GM11168 (cell line): Measurements from ENCODE around the gene PLAC1.

Source experiments
- in situ Hi-C: fragments of 300-500 bp; cut with MboI; formaldehyde crosslinking; loops from one replicate; pipeline ENCODE4 v1.12.0; 2022; ENCODE audit warnings: low sequenced_read_pairs; ENCODE audit not compliant: unreplicated experiment

Gene PLAC1

DNA sequence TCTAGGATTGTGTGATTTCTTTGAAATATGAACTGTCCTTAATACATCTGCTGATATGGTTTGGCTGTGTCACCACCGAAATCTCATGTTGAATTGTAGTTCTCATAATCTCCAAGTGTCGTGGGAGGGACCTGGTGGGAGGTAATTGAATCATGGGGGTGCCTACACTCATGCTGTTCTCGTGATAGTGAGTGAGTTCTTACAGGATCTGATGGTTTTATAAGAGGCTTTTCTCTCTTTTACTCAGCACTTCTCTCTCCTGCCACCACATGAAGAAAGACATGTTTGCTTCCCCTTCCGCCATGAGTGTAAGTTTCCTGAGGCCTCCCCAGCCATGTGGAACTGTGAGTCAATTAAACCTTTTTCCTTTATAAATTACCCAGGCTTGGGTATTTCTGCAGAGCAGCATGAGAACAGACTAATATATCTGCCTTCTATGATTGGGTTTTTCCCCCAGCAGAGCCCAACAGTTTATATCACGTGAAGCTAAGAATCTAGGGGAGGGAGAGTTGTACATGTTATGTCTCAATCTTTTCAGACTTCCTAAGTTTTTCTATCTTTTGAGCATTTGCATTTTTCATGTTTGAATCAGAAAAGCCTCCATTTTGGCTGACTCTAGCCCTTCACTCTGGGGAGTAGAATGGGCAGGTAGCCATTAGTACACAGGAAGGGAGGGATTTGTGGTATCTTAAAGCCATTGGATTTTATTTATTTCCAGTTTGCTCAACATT is 58.9 kb downstream of the PLAC1 start:
- in situ Hi-C loops: no loop called here

DNA sequence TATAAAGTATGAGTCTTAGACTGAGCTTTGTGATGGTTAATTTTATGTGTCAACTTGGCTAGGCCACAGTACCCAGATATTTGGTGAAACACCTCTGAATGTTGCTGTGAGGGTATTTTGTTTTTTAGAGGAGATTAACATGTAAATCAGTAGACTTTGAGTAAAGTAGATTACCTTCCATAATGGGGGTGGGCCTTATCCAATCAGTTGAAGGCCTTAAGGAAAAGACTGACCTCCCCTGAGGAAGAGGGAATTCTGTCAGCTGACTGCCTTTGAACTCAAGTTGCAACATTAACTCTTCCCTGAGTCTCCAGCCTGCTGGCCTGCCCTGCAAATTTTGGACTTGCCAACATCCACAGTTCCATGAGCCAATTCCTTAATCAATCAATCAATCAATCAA is 66.0 kb downstream of the PLAC1 start:
- in situ Hi-C loops: no loop called here

GRCh38 chrX:134591502-134591901 is 66.8 kb downstream of the PLAC1 start:
- in situ Hi-C loops: no loop called here

GRCh38 chrX:134588806-134589205 is 69.5 kb downstream of the PLAC1 start:
- in situ Hi-C loops: no loop called here

DNA sequence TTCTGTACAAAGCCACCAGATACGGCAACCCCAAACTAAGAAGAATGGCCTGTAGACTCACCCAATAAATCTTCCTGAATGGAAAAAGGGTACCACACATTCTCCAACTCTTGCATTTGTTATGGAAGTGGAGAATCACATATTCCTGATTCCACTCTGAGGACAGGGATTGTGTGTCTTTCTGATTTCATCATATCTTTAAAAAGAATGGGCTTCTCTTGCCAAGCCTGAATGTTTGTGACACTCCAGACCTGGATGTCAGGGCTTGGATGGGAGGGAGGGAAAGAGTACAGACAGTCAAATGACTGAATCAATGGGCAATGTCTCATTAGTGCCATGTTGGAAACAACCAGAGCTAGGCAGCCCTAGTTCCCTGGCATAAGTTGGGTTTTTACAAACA is 77.4 kb downstream of the PLAC1 start:
- in situ Hi-C loops: no loop called here

DNA sequence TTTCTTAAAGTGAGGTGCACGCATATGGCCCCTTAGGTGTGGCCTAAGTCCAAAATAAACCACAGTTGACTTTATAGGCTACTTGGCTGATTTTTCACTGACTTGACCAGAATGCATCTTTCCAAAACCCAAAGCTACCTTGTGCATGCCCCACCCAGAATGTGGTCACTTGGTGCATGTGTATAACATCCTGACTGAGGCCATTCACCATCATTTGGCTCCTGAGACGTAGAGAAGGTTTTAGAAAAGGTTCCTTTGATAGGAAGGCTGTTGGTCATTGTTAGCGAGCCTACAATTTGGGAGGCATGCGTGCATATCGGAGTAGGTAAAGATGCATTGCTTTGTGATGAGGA is 84.6 kb downstream of the PLAC1 start:
- in situ Hi-C loops: no loop called here

GRCh38 chrX:134572816-134573682 is 85.2 kb downstream of the PLAC1 start:
- in situ Hi-C loops: no loop called here

DNA sequence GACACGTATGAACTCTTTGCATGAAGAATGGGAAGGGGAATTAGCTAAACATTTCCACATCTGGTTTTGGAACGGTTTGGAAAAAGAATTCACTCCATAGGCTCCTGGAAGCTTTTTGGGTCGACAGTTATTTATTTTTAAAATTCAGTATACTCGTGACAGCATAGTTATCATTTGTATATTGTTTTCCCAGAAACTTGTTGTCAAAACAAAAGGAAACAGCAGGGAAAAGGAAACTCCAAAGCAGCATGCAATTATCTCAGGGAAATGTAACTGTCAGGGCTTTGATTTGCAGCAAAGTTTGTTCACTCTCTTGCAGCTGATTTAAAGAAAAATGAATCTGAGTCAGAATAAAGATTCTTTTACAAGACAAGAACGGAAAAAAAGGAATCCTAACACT is 86.5 kb downstream of the PLAC1 start:
- in situ Hi-C loops: no loop called here

- in situ Hi-C loops: no loop called here
Observed at GRCh38 chrX:134570899-134571298, 87.4 kb downstream of the PLAC1 start.

DNA sequence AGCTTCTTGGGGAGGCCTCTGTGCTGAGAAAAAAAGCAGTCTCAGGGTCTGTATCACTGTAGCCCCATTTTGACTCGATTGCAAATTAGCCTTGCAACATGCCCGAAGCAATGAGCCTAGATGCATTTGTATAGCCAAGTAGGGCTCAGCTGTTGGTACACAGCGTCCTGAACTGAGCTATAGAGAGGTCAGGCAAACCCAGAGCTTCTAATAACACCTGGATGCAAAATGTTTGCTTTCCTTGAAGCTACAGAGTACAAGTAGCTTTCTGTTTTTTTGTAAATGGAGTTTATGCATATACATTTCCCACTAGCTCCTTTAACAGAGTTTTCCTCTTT is 87.8 kb downstream of the PLAC1 start:
- in situ Hi-C loops: no loop called here

GRCh38 chrX:134569306-134569705 is 89.0 kb downstream of the PLAC1 start:
- in situ Hi-C loops: no loop called here

DNA sequence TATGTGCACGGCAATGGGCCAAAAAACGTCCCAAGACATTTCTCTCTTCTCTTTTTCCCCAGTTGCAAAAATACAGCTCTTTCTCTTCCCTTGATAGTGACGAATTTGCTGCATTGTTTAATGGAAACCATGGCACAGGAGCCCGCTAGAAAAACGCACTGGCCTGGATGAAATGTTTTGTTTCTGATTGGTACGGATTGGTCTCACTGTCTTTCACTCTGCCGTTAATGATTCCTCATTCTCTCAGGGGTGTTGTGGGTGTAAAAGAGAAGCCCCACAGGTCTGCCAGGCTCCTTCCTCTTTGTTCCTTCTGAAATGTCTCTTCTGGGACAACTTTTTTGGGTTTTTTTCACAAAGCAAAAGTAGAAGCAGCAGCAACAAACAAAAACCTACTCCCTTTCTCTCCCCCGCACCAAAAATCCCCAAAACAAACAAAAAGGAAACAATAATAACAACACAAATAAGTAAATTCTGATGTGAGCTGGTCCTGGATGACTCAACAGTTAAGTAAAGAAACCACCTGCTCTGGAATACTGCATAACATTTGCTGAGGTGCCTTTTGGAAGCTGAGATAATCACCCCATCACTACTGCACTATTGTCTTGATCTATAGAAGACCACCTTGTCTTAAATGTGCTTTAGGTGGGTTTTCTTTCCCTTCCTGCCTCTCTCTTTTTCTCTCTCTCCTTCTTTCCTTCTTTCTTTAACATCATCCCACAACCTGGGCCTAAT is 89.8 kb downstream of the PLAC1 start:
- in situ Hi-C loops: no loop called here

- in situ Hi-C loops: no loop called here
Observed at GRCh38 chrX:134566506-134566905, 91.8 kb downstream of the PLAC1 start.

DNA sequence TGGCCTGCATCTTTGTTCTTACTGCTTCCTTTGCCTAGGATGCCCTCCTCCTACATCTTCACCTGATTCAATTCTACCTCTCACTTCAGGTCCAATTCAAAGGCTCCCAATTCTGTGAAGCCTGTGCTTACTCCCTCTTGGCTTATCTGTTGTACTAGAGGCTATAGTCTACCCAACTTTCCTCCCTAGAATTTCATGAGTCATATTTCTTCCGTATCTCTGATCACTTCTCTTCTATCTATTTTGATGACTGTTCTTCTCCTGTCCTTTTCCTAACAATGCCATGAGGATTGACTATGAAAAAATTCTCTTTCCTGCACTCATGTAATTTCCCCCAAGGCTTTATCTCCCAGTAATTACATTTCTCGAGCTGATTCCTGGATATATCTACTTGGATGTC is 96.3 kb downstream of the PLAC1 start:
- in situ Hi-C loops: no loop called here

DNA sequence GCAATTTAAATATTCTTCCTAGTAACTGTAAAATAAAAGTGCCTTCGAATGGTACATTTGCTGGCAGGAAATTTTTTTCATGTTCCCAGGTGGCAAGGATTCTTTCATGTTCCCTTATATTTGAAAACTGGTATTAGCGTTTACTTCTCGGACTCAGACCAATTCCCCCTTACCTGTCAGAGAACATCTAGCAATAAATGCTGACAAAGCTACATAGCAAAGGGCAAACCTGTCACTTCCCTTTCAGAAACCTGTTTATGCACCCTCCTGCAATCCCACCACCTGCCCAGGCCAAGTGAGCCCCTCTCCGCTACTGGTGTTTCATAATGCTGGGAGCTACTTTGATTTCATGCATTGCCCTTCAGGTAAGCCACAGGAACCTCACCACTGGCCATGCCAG is 100.1 kb downstream of the PLAC1 start:
- in situ Hi-C loops: no loop called here

DNA sequence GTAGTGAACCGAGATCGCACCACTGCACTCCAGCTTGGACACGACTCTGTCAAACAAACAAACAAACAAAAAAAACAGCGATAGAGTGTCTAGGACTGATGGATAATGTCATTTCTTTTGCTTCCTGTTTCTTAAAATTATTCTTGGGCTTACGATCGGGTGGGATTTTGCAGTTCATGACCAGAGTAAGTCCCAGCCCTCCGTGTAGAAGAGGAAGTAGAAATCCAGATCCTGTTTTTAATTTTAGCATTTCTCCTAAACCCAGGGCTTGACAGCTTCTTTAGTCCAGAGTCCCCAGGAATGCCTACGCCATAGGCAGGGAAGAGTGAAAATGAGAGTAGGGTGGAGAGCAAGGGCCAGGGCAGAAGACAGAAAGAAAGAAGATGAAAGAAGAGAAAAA is 104.0 kb downstream of the PLAC1 start:
- in situ Hi-C loops: no loop called here

- in situ Hi-C loops: no loop called here
Observed at GRCh38 chrX:134552351-134552750, 105.9 kb downstream of the PLAC1 start.

DNA sequence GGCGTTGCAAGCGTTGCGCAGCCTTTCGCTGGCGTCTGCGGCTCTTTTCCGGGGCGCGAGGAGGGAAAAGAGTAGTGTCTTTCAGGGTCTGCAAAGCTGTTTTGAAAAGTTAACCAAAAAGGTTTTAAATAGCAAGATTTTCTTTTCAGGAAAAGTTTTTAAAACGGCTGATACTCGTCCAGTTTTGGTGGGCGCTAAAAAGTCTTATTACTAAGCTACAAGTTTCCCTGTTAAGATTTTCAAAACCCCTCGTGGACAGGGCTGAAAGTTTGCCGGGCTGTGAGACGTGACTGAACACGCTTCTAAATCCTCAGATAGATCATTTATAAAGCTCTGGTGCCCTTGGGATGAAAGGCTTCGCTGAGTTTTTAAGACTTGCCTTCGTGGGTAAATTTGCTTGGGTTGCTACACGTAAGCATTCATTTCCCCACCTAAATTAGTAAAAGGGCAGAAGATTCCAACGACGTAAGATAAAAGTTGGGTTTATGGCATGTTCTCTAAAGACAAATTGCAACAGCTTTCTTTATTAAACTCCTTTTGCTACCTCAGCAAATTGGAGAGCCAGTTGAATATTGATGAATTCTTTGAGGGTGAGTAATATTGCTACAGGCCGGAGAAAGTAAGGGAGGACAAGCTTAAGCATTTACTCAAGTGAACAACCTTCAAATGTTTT is 106.8 kb downstream of the PLAC1 start:
- in situ Hi-C loops: no loop called here

DNA sequence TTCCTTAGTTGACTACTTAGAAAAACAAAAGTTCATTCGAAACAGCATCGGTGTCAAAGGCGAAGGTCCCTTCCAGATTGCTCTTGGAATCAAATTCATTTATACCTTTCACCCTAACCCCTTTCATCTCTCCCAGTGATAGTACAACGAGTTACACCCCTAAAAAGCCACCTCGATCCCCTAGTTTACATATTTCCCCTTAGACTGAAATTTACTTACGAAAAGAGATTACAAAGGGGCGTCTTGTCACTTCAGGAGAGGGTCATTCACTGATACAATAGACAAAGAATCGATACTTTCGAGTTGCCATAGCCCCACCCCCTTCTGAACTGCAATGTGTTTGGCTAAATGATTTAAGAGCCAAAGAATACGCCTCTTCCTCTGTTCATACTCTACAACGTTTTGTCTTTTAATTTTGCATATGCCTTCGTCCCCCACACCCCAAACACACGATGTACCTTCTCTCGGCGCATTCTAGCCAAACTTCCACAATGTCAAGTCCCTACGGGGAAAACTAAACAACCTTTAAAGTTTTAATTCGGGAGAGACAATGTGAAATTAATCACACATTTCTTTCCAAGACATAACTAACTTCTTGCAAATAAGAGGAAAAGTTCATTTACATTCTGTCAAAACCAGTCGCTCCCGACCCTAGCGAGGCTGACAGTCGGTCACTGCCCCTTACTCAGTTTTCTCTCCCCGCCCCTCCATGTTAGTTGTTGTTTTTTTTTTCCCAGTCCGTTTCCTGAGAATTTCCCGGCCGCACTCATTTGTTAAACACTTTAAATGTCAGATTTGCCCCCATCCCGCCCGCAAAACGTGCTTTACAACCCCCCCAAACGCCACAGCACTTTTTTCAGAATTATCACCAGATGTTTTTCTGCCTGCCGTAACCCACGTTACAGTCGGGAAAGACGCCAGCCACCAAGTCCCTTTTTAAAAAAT is 109.7 kb downstream of the PLAC1 start:
- in situ Hi-C loops: no loop called here
